HepG2 (cell line): ENCODE data around the gene ENPP1. TPM values are rescaled to one million over a fixed set of nuclear protein-coding genes. Genes with fewer than 3 reads are reported as not detected.

Experiments used
- CENPT ChIP-seq: sonication (generic); formaldehyde crosslinking; IDR thresholded peaks from 2 replicates; pipeline ENCODE4 v1.8.0; 2022; ENCODE audit warnings: low read depth, mild to moderate bottlenecking, moderate library complexity, missing genetic modification reagents
- HDAC1 ChIP-seq: sonication (generic); formaldehyde crosslinking; IDR thresholded peaks from 2 replicates; pipeline ENCODE4 v1.5.1; 2020; ENCODE audit warnings: mild to moderate bottlenecking, missing genetic modification reagents
- NR3C1 ChIP-seq: sonication (generic); formaldehyde crosslinking; IDR thresholded peaks from 2 replicates; pipeline ENCODE4 v1.4.0; 2020; ENCODE audit warnings: missing genetic modification reagents
- NRL ChIP-seq: sonication (generic); formaldehyde crosslinking; IDR thresholded peaks from 2 replicates; pipeline ENCODE4 v1.5.0; 2020; ENCODE audit warnings: missing genetic modification reagents, mild to moderate bottlenecking, moderate library complexity, borderline replicate concordance
- REPIN1 ChIP-seq: sonication (generic); formaldehyde crosslinking; IDR thresholded peaks from 2 replicates; pipeline ENCODE4 v1.8.0; 2022; ENCODE audit warnings: missing genetic modification reagents, low read depth, mild to moderate bottlenecking, borderline replicate concordance
- SP5 ChIP-seq: IDR thresholded peaks from 2 replicates; pipeline ENCODE4 v1.6.1; 2016; ENCODE audit warnings: low read depth, borderline replicate concordance
- TARDBP ChIP-seq: sonication (generic); formaldehyde crosslinking; IDR thresholded peaks from 2 replicates; pipeline ENCODE4 v1.8.0; 2022; ENCODE audit warnings: mild to moderate bottlenecking, missing genetic modification reagents
- TRIM22 ChIP-seq: fragments of 450-650 bp; IDR thresholded peaks from 2 replicates; pipeline ENCODE4 v1.6.1; 2017
- TSC22D2 ChIP-seq: sonication (generic); formaldehyde crosslinking; IDR thresholded peaks from 2 replicates; pipeline ENCODE4 v1.5.1; 2020; ENCODE audit warnings: missing genetic modification reagents, mild to moderate bottlenecking, borderline replicate concordance
- ZBTB21 ChIP-seq: sonication (generic); formaldehyde crosslinking; IDR thresholded peaks from 2 replicates; pipeline ENCODE4 v1.4.0; 2020; ENCODE audit warnings: missing genetic modification reagents
- ZNF296 ChIP-seq: sonication (generic); formaldehyde crosslinking; conservative IDR thresholded peaks from 2 replicates; pipeline ENCODE4 v1.5.0; 2020; ENCODE audit warnings: mild to moderate bottlenecking, missing genetic modification reagents
- ZNF326 ChIP-seq: sonication (generic); formaldehyde crosslinking; IDR thresholded peaks from 2 replicates; pipeline ENCODE4 v1.4.0; 2020; ENCODE audit warnings: missing genetic modification reagents, borderline replicate concordance
- ZNF816 ChIP-seq: sonication (generic); formaldehyde crosslinking; IDR thresholded peaks from 2 replicates; pipeline ENCODE4 v1.8.0; 2022; ENCODE audit warnings: missing genetic modification reagents, mild to moderate bottlenecking, borderline replicate concordance
- polyA plus RNA-seq, 8 experiments: library from polyadenylated mRNA; depleted of rRNA in 3 of 8; stranded (reverse) in 7 of 8; unstranded in 1 of 8; fragments of >200 nt; fragmentation: Illumina TruSeq in 4 of 8; extraction: Trizol in 4 of 8; gene quantifications; 2 replicates each; pipeline versions ENCODE4 v1.2.1 to v1.2.3, GENCODE V29; 2011 to 2016; ENCODE audit warnings: low read depth in 4 of 8, missing spikeins in 1 of 8, mixed read lengths in 1 of 8; ENCODE audit not compliant: insufficient read depth in 1 of 8
- total RNA-seq, 5 experiments: library from RNA; depleted of rRNA; stranded (reverse); fragments of >200 nt; fragmentation: Illumina TruSeq; extraction: Trizol; gene quantifications; 2 replicates each; pipeline ENCODE4 v1.2.3, GENCODE V29; 2016; ENCODE audit warnings: low read depth in 1 of 5
- TF ChIP-seq, protein P1 (sequence below): sonication (generic); formaldehyde crosslinking; IDR thresholded peaks from 2 replicates; pipeline ENCODE4 v1.4.0; 2020; ENCODE audit warnings: missing genetic modification reagents, mild to moderate bottlenecking, borderline replicate concordance
- TF ChIP-seq, protein P2 (sequence below): sonication (generic); formaldehyde crosslinking; IDR thresholded peaks from 2 replicates; pipeline ENCODE4 v1.4.0; 2020; ENCODE audit warnings: missing genetic modification reagents
- TF ChIP-seq, protein P3 (sequence below): sonication (generic); formaldehyde crosslinking; IDR thresholded peaks from 2 replicates; pipeline ENCODE4 v1.5.1; 2020; ENCODE audit warnings: mild to moderate bottlenecking, missing genetic modification reagents, moderate library complexity
- TF ChIP-seq, protein P4 (sequence below): sonication (generic); formaldehyde crosslinking; IDR thresholded peaks from 2 replicates; pipeline ENCODE4; 2020; ENCODE audit warnings: missing genetic modification reagents, mild to moderate bottlenecking, borderline replicate concordance

Gene ENPP1
- total and polyA plus RNA-seq, 2 of the 13 experiments (the other 11 are each of a cell fraction or from before 2014, with no cell fraction given): 56.5 to 160 TPM

- TF ChIP-seq ZNF816 (peak; percentile 78), HDAC1 (CRISPR knock-in tag) (peak; percentile 97), ZNF326 (no peak), TARDBP (CRISPR knock-in tag) (peak; percentile 92), TSC22D2 (no peak), ZNF296 (CRISPR knock-in tag) (no peak), ZBTB21 (no peak; the same call in 1 of the 2 replicates), REPIN1 (CRISPR knock-in tag) (peak; percentile 75; the same call in 1 of the 2 replicates), SP5 (CRISPR knock-in tag) (peak; percentile 34; the same call in 1 of the 2 replicates), CENPT (no peak), TRIM22 (no peak), NR3C1 (no peak), NRL (CRISPR knock-in tag) (no peak)
- TF ChIP-seq, protein P1, sequence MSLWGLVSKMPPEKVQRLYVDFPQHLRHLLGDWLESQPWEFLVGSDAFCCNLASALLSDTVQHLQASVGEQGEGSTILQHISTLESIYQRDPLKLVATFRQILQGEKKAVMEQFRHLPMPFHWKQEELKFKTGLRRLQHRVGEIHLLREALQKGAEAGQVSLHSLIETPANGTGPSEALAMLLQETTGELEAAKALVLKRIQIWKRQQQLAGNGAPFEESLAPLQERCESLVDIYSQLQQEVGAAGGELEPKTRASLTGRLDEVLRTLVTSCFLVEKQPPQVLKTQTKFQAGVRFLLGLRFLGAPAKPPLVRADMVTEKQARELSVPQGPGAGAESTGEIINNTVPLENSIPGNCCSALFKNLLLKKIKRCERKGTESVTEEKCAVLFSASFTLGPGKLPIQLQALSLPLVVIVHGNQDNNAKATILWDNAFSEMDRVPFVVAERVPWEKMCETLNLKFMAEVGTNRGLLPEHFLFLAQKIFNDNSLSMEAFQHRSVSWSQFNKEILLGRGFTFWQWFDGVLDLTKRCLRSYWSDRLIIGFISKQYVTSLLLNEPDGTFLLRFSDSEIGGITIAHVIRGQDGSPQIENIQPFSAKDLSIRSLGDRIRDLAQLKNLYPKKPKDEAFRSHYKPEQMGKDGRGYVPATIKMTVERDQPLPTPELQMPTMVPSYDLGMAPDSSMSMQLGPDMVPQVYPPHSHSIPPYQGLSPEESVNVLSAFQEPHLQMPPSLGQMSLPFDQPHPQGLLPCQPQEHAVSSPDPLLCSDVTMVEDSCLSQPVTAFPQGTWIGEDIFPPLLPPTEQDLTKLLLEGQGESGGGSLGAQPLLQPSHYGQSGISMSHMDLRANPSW (CRISPR knock-in tag): peak; percentile 89
- TF ChIP-seq, protein P2, sequence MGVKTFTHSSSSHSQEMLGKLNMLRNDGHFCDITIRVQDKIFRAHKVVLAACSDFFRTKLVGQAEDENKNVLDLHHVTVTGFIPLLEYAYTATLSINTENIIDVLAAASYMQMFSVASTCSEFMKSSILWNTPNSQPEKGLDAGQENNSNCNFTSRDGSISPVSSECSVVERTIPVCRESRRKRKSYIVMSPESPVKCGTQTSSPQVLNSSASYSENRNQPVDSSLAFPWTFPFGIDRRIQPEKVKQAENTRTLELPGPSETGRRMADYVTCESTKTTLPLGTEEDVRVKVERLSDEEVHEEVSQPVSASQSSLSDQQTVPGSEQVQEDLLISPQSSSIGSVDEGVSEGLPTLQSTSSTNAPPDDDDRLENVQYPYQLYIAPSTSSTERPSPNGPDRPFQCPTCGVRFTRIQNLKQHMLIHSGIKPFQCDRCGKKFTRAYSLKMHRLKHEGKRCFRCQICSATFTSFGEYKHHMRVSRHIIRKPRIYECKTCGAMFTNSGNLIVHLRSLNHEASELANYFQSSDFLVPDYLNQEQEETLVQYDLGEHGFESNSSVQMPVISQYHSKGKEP (CRISPR knock-in tag): no peak
- TF ChIP-seq, protein P3, sequence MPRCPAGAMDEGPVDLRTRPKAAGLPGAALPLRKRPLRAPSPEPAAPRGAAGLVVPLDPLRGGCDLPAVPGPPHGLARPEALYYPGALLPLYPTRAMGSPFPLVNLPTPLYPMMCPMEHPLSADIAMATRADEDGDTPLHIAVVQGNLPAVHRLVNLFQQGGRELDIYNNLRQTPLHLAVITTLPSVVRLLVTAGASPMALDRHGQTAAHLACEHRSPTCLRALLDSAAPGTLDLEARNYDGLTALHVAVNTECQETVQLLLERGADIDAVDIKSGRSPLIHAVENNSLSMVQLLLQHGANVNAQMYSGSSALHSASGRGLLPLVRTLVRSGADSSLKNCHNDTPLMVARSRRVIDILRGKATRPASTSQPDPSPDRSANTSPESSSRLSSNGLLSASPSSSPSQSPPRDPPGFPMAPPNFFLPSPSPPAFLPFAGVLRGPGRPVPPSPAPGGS (CRISPR knock-in tag): 0 out of 2 replicates have a peak, but pooled peaks have one; percentile 78
- TF ChIP-seq, protein P4, sequence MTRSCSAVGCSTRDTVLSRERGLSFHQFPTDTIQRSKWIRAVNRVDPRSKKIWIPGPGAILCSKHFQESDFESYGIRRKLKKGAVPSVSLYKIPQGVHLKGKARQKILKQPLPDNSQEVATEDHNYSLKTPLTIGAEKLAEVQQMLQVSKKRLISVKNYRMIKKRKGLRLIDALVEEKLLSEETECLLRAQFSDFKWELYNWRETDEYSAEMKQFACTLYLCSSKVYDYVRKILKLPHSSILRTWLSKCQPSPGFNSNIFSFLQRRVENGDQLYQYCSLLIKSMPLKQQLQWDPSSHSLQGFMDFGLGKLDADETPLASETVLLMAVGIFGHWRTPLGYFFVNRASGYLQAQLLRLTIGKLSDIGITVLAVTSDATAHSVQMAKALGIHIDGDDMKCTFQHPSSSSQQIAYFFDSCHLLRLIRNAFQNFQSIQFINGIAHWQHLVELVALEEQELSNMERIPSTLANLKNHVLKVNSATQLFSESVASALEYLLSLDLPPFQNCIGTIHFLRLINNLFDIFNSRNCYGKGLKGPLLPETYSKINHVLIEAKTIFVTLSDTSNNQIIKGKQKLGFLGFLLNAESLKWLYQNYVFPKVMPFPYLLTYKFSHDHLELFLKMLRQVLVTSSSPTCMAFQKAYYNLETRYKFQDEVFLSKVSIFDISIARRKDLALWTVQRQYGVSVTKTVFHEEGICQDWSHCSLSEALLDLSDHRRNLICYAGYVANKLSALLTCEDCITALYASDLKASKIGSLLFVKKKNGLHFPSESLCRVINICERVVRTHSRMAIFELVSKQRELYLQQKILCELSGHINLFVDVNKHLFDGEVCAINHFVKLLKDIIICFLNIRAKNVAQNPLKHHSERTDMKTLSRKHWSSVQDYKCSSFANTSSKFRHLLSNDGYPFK (CRISPR knock-in tag): no peak
Observed at GRCh38 chr6:131937703-131938631, 130.1 kb downstream of the ENPP1 start (continued).
